CD4-positive, alpha-beta T cell treated with Interferon alpha-2 for 1 hour (primary cell): ENCODE data around the gene GXYLT1.
A peak's percentile ranks its signal among the peaks of the same experiment; 100 is the strongest.
"Not testable (repeated sequence)": the region's sequence is repeated elsewhere in the genome, so short reads cannot be mapped to it uniquely, and the experiment has no call there.

ENCODE experiments used
- DNase-seq, 2 donors: peaks; one replicate each; pipeline ENCODE4 v3.0.0-alpha.2; 2020 to 2022

The GXYLT1 gene

GRCh38 chr12:42091769-42092168 is 52.9 kb downstream of the GXYLT1 start:
- no peak for DNase-seq

- DNase-seq = no peak
Measured at GRCh38 chr12:42090899-42091298, 53.8 kb downstream of the GXYLT1 start.

GRCh38 chr12:42086031-42086430 is 58.6 kb downstream of the GXYLT1 start:
- no peak for DNase-seq

- DNase-seq = no peak
Measured at GRCh38 chr12:42085594-42085993, 59.1 kb downstream of the GXYLT1 start.

GRCh38 chr12:42084522-42084921 is 60.2 kb downstream of the GXYLT1 start:
- no peak for DNase-seq

- no peak for DNase-seq
Measured at GRCh38 chr12:42076976-42077375, 67.7 kb downstream of the GXYLT1 start.

GRCh38 chr12:42070036-42070435 is 74.6 kb downstream of the GXYLT1 start:
- no peak for DNase-seq

GRCh38 chr12:42059127-42059526 is 85.5 kb downstream of the GXYLT1 start:
- no peak for DNase-seq

GRCh38 chr12:42056130-42056529 is 88.5 kb downstream of the GXYLT1 start:
- peak; percentile 6 to 12 for DNase-seq

GRCh38 chr12:42053456-42053855 is 91.2 kb downstream of the GXYLT1 start:
- no peak for DNase-seq

GRCh38 chr12:42048980-42049379 is 95.7 kb downstream of the GXYLT1 start:
- DNase-seq = not testable (repeated sequence)

GRCh38 chr12:42039577-42039976 is 105.1 kb downstream of the GXYLT1 start:
- no peak for DNase-seq

GRCh38 chr12:42039176-42039575 is 105.5 kb downstream of the GXYLT1 start:
- DNase-seq = no peak

- no peak for DNase-seq
Measured at GRCh38 chr12:42031847-42032564, 112.7 kb downstream of the GXYLT1 start.
